OCI-LY3 (cell line): ENCODE measurements around the gene RAPGEF2.

Experiments
- EZH2phosphoT487 ChIP-seq: fragments of 200-600 bp; shearing (Covaris generic); IDR thresholded peaks from 2 replicates; pipeline ENCODE4 v1.6.1; 2018; ENCODE audit warnings: antibody characterized with exemption, mixed run types, low read depth
- TF ChIP-seq, protein P1 (sequence below): fragments of 200-600, 300-600 bp; sonication (generic); IDR thresholded peaks from 2 replicates; pipeline ENCODE4 v1.5.1; 2014; ENCODE audit warnings: antibody characterized with exemption, low read length, low read depth

GRCh38 chr4:159191989-159192388, 89.1 kb downstream of the RAPGEF2 start:
- TF ChIP-seq, protein P1, sequence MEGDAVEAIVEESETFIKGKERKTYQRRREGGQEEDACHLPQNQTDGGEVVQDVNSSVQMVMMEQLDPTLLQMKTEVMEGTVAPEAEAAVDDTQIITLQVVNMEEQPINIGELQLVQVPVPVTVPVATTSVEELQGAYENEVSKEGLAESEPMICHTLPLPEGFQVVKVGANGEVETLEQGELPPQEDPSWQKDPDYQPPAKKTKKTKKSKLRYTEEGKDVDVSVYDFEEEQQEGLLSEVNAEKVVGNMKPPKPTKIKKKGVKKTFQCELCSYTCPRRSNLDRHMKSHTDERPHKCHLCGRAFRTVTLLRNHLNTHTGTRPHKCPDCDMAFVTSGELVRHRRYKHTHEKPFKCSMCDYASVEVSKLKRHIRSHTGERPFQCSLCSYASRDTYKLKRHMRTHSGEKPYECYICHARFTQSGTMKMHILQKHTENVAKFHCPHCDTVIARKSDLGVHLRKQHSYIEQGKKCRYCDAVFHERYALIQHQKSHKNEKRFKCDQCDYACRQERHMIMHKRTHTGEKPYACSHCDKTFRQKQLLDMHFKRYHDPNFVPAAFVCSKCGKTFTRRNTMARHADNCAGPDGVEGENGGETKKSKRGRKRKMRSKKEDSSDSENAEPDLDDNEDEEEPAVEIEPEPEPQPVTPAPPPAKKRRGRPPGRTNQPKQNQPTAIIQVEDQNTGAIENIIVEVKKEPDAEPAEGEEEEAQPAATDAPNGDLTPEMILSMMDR, result peak; percentile 71
- no peak for TF ChIP-seq EZH2phosphoT487
